Jurkat, Clone E6-1 (cell line): ENCODE results near the gene PFAS.

Experiments
- DNase-seq: peaks from one replicate; pipeline ENCODE4 v3.0.0-alpha.2; 2011; ENCODE audit warnings: low read depth, low spot score
- H3K4me3 ChIP-seq: 2 replicates; pipeline ENCODE4 v1.5.1; 2011; ENCODE audit warnings: mild to moderate bottlenecking, low read length, control low read depth, moderate library complexity

The PFAS gene

DNA sequence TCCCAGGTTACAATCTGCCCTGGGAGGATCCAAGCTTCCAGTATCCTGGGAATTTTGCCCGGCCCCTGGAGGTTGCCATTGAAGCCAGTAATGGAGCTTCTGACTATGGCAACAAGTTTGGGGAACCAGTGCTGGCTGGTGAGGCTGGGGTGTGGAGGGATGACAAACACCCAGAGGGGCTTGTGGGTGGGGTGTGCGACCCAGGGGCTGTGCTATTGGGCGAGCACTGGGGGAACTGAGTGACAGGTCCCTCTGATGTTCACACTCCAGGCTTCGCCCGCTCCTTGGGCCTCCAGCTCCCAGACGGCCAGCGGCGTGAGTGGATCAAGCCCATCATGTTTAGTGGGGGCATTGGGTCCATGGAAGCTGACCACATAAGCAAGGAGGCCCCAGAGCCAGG is 8.7 kb downstream of the PFAS start:
- no peak overlapping the region for H3K4me3 ChIP-seq

DNA sequence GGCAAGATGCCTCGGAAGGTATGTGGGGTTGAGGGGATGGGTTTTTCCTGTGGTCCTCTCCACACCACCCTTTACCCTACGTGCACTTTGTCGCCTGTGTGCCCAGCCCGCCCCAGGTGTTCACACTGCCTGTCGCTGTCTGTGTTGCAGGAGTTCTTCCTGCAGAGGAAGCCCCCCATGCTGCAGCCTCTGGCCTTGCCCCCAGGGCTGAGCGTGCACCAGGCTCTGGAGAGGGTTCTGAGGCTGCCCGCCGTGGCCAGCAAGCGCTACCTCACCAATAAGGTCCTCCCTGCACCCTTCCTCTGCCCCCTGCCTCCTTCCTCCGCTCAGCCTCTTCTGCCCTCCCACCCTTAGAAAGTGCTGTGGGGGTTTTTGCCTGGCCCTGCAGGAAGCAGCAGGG is 15.2 kb downstream of the PFAS start:
- DNase-seq, result no peak
- H3K4me3 ChIP-seq, result no peak overlapping the region

More for the DNA sequence above, 8.7 kb downstream of the PFAS start:
- DNase-seq, result no peak

DNA sequence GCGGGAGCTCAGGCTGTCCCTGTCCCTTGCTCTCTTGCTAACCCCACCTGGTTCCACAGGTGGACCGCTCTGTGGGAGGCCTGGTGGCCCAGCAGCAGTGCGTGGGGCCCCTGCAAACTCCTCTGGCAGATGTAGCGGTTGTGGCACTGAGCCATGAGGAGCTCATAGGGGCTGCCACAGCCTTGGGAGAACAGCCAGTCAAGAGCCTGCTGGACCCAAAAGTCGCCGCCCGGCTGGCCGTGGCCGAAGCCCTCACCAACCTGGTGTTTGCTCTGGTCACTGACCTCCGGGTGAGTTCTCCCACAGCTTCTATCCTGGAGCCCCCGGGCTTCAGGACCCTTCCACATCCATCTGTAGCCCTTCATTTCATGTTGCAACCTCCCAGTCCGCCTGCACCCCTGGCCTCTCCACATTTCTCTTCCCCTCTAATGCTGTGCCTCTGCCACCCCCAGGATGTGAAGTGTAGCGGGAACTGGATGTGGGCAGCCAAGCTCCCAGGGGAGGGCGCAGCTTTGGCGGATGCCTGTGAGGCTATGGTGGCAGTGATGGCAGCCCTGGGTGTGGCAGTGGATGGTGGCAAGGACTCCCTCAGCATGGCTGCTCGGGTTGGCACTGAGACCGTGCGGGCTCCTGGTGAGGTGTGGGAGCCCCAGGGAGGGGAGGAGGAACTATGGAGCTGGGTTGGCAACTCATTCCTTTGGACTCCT is 15.9 kb downstream of the PFAS start:
- DNase-seq, result no peak
- no peak overlapping the region for H3K4me3 ChIP-seq

DNA sequence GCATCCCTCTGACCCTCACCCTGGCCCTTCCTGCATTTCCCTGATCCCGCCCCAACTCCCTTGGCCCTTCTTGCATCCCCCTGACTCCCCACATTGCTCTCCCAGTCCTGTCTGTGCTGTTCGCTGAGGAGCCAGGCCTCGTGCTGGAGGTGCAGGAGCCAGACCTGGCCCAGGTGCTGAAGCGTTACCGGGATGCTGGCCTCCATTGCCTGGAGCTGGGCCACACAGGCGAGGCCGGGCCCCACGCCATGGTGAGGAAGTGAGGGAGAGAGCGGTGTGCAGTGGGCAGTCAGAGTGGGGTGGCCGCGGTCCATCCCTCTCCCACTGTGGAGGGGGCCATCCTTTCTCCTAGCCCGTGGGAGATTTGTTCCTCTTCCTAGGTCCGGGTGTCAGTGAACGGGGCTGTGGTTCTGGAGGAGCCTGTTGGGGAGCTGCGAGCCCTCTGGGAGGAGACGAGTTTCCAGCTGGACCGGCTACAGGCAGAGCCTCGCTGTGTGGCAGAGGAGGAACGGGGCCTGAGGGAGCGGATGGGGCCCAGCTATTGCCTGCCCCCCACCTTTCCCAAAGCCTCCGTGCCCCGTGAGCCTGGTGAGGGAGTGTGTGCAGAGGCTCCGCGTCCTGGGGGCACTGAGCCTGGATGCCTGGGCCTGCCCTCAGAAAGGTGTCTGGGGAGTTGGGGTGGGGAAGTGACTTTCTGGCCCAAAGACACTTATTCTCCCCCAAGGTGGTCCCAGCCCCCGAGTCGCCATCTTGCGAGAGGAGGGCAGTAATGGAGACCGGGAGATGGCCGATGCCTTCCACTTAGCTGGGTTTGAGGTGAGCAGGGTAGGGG is 17.8 kb downstream of the PFAS start:
- H3K4me3 ChIP-seq, result no peak overlapping the region
- DNase-seq, result no peak

DNA sequence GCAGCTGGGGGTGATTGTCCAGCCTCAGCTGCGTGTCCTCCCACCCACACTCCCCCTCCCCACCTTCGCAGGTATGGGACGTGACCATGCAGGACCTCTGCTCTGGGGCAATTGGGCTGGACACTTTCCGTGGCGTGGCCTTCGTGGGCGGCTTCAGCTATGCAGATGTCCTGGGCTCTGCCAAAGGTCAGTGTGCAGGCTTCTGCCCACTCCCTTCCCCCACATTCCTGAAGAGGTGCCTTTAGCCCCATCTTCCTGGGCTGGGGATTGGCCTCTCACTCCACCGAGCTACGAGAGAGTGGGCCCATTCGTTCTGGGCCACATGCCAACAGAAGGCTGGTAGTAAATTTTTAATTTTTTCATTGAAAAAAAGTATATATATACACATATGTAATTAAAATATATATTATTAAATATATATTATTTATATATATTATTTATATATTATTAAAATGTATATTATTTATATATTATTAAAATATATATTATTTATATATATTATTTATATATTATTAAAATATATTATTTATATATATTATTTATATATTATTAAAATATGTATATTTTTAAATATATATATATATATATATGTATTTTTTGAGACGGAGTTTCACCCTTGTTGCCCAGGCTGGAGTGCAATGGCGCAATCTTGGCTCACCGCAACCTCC is 18.5 kb downstream of the PFAS start:
- DNase-seq, result no peak
- no peak overlapping the region for H3K4me3 ChIP-seq

DNA sequence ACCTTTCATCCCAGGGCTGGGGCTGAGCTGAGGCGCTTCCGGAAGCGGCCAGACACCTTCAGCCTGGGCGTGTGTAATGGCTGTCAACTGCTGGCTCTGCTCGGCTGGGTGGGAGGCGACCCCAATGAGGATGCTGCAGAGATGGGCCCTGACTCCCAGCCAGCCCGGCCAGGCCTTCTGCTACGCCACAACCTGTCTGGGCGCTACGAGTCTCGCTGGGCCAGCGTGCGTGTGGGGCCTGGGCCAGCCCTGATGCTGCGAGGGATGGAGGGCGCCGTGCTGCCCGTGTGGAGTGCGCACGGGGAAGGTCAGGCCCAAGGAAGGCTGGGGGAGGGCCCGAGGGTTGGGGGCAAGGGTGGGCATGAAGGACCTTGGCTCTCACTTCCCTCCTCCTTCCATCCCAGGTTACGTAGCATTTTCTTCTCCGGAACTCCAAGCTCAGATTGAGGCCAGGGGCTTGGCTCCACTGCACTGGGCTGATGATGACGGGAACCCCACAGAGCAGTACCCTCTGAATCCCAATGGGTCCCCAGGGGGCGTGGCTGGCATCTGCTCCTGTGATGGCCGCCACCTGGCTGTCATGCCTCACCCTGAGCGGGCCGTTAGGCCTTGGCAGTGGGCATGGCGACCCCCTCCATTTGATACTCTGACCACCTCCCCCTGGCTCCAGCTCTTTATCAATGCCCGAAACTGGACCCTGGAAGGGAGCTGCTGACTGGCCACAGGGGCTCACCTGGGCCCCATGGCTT is 19.6 kb downstream of the PFAS start:
- no peak for DNase-seq
- no peak overlapping the region for H3K4me3 ChIP-seq

DNA sequence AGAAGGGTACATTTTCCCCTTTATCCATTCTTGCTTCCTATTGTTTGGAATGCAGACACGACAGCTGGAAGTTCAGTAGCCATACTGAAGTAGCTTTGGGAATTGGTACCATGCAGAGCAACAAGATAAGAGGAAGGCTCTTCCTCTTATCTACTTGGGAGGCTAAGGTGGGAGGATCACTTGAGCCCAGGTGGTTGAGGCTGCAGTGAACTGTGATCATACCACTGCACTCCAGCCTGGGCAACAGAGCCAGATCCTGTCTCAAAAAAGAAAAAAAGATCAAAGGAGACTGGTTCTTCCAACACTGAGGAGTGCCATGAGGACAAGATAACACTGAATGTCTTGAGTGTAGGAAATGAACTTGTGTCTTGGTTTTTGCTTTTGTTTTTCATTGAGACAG is 23.3 kb downstream of the PFAS start:
- H3K4me3 ChIP-seq, result no peak overlapping the region
- DNase-seq, result no peak

DNA sequence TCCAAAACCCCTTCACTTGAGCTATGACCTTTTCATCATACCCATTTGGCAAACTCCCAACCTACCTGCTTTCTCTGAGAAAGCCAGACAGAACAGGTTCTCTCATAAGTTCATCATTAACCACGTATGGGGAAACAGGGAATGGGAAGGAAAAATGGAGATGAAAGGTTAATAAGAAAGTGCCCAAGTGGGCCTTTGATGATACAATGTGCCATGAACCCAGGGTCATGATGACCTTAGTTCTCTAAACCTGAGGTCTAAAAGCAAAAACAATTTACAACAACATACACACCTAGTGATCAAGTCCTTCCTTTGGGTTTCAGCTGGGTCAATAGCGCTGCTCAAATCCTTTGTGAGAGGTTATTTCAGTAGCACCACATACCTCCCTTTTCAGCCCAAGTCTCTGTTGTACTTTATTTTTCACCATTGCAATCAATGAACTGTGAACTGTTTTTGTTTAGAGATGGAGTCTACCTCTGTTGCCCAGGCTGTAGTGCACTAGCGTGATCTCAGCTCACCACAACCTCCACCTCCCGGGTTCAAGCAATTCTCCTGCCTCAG is 24.9 kb downstream of the PFAS start:
- no peak overlapping the region for H3K4me3 ChIP-seq
- DNase-seq, result no peak

DNA sequence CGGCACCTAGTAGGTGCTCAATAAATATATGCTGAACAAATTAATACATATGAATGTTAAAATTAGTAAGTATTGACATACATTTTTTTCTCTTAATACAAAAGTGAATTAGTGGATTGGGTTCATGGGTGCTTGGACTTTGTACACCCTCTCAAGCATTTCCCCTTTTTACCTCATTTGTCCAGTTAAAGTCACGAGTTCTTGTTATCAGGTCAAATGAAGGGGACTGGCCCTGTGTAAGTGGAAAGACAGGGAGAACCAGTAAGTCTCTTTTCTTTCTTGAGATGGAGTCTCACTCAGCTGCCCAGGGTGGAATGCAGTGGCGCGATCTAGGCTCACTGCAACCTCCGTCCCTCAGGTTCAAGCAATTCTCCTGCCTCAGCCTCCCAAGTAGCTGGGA is 25.7 kb downstream of the PFAS start:
- DNase-seq, result no peak
- no peak overlapping the region for H3K4me3 ChIP-seq

DNA sequence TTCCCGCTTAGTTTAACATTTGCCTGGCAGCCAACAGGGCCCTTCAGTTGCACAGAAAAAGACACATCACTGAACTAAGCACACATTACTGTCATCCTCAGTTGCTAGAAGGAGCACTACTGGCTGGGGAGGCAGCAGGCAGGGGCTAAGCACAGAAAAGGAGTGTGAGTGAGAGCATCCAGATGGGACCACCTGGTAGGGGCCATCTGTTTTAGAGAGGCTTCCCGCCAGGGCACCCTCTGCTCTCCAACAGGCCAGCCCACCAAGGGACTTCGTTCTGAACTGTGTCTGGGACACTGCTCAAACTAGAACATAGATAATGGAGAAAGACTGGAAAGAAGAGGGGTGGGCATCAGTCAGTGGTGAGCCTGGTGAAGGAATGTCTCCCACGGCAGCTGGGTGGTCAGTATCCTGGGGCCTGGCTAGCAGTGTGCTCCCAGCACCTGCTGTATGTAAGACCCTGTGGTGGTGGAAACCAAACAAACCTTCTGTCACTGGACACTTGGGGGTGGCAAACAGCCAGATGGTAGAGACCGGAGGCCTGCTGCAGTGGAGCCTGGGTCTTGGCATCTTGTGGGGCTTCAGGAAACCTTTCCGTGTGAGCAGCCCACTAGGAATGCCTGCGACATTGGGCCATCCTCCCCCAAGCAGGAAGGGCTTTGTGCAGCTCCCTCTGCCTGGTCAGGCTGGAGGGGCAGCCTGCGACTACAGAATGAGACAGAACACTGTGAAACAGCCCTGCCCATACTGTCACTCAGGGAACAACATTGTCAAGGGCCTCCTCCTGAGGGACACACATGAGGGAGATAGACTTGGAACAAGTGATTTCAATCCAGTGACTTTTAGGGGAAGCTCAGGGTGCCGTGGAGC is 26.6 kb downstream of the PFAS start:
- DNase-seq, result no peak
- no peak overlapping the region for H3K4me3 ChIP-seq

DNA sequence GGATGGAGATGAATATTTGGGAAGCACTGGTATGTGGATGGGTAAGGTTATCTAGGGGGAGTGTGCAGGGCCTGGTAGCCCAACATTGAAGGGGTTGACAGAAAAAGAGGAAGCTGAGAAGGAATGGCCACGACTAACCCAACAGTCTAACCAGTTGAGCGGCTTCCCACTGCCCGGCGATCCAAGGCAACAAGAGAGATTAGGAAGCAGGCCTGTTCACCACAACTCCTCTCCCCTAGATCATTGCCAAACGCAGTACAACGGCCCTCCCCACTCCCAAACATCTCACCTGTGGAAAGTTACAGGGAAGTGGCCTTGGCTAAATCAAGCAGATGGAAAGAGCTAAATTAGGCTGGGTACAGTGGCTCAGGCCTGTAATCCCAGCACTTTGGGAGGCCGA is 28.2 kb downstream of the PFAS start:
- H3K4me3 ChIP-seq, result no peak overlapping the region

DNA sequence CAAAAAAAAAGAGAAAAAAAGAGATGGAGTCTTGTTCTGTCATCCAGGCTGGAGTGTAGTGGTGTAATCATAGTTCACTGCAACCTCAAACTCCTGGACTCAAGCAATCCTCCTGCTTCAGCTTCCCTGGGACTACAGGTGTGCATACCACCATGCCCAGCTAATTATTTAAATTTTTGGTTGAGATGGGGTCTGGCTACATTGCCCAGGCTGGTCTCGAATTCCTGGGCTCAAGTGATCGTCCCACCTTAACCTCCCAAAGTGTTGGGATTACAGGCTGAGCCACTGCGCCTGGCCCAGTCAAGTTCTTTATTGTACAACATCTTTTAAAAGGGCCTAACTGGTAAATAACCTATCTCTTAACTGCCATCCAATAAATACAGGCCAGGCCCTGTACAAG is 33.3 kb downstream of the PFAS start:
- DNase-seq, result no peak
- no peak overlapping the region for H3K4me3 ChIP-seq

More for the DNA sequence above, 28.2 kb downstream of the PFAS start:
- no peak for DNase-seq

DNA sequence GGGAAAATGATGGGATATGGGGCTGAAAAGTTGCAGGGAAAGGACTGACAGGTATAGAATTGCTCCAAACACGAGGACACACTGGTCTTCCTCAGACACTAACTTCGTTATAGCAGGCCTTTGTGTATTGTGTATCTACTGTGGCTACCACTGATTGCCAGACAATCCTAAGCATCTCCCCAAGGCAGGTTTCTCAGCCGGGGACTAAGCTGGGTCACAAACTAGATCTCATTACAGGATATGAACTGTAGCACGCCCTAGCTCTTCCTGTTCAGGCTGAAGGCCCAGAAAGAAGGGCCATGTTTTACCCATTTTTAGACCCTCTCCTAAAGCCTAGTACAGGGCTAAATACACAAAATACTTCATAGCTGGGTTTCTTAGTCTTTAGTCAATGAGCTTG is 34.3 kb downstream of the PFAS start:
- DNase-seq, result peak; percentile 36
- no peak overlapping the region for H3K4me3 ChIP-seq

DNA sequence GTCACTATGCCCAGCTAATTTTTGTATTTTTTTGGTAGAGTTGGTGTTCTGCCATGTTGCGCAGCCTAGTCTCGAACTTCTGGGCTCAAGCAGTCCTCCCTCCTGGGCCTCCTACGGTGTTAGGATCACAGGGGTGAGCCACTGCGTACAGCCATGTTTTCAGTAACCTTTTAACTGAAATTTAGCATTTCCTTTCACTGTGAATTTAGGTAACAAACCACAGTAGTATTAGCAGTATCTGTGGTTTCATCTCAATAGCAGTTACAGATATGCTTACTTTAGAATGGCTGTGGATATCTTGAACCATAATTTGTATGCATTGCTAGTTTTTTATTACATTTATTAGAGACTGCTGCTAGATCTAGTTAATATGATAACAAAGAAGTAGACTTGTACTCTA is 35.0 kb downstream of the PFAS start:
- peak; percentile 47 for DNase-seq

DNA sequence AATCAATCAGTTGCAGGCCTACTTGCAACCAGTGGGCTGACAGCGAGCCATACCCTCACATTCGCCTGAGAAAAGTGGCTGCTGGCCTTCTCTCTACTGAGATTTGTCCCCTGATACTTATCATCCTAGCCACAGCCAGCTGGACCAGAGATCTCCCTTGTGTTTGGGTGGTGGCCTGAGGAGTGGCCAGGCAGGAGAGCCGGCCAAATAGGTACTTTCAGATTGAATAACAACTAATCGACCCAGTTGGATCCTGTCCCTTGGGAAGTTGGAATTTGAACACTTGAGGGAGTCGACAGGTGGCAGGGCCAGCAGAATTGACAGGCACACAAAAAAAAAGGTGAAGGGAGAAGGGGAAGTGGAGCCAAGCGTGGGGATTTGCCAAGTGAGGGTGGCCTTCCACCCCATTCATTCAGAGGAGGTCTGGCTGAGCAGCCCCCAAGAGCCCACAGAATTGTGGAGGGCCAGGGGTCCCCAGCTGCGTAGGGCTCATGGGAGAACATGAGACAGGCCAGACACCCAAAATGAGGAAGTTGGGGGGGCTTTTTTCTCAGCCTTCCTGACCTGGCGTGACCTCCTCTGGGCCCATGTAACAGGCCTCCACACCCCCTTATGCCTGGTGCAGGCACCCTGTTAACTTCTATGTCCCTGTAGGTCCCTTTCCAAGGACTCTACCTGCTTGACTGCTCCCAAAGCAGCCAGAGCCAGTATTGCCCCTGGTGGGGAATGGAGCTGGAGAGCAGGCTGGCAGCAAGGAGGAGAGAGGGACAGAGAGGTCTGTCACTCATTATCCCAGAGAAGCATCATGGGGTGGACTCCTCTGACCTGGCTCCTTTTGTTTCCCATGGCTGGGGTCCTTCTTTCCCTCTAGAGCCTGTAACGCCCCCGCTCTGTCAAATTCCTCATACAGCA is 36.4 kb downstream of the PFAS start:
- DNase-seq, result no peak
- no peak overlapping the region for H3K4me3 ChIP-seq

More for the DNA sequence above, 35.0 kb downstream of the PFAS start:
- no peak overlapping the region for H3K4me3 ChIP-seq

DNA sequence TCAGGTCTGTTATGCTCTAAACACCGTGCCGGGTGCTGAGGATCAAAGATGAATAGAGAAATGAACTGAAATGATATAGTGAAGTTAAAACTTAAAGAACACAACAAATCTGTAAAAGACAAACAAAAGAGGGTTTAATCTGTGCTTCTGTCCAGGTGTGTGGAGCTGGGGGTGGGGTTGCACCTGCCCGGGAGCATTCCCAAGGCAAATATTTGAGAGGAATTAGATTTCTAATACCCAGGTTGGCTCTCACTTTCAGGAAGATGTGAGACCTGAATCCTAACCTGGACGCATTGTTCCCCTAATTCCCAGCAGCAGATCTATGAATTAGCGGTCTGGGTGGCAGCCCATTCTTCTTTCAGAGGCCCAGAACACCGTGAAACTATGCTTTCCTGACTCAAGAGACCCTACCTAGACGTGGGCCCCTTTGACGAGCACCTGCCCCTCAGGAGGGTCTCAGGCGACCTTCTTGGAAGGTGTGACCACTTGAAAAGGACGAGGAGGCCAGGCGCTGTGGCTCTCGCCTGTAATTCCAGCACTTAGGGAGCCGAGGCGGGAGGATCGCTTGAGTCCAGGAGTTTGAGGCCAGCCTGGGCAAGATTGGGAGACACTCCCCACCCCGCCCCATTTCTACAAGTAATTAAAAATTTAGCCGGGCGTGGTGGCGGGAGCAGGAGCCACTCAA is 38.7 kb downstream of the PFAS start:
- DNase-seq, result no peak
- H3K4me3 ChIP-seq, result peak overlapping the region; percentile 86
